HepG2 (cell line): ENCODE measurements around the gene GLB1L. TPM values are rescaled to one million over a fixed set of nuclear protein-coding genes. Genes with fewer than 3 reads are reported as not detected.

Experiments used
- ARNT2 ChIP-seq: sonication (generic); formaldehyde crosslinking; IDR thresholded peaks from 2 replicates; pipeline ENCODE4 v1.8.0; 2022; ENCODE audit warnings: mild to moderate bottlenecking, low read depth, missing genetic modification reagents, moderate library complexity
- CEBPG ChIP-seq: IDR thresholded peaks from 2 replicates; pipeline ENCODE4 v1.6.1; 2016
- HBP1 ChIP-seq: IDR thresholded peaks from 2 replicates; pipeline ENCODE4 v1.6.1; 2016; ENCODE audit warnings: low read depth, control low read depth
- HCFC1 ChIP-seq: fragments of 150-350 bp; IDR thresholded peaks from 2 replicates; pipeline ENCODE4 v1.6.1; 2014; ENCODE audit warnings: low read depth, low read length
- HMG20A ChIP-seq: IDR thresholded peaks from 2 replicates; pipeline ENCODE4 v1.6.1; 2016; ENCODE audit warnings: borderline replicate concordance
- HOXA3 ChIP-seq: sonication (generic); formaldehyde crosslinking; IDR thresholded peaks from 2 replicates; pipeline ENCODE4 v1.5.0; 2020; ENCODE audit warnings: missing genetic modification reagents
- LRRFIP1 ChIP-seq: sonication (generic); formaldehyde crosslinking; conservative IDR thresholded peaks from 2 replicates; pipeline ENCODE4 v1.4.0; 2020; ENCODE audit warnings: missing genetic modification reagents
- MATR3 ChIP-seq: sonication (generic); formaldehyde crosslinking; IDR thresholded peaks from 2 replicates; pipeline ENCODE4 v1.4.0; 2020; ENCODE audit warnings: missing genetic modification reagents
- RFXANK ChIP-seq: IDR thresholded peaks from 2 replicates; pipeline ENCODE4 v1.6.1; 2016
- SNRNP70 ChIP-seq: fragments of 200-400 bp; formaldehyde crosslinking; IDR thresholded peaks from 2 replicates; pipeline ENCODE4 v1.6.1; 2017; ENCODE audit warnings: mild to moderate bottlenecking, low read depth, low read length, moderate library complexity
- STAT5B ChIP-seq: sonication (generic); formaldehyde crosslinking; IDR thresholded peaks from 2 replicates; pipeline ENCODE4 v1.4.0; 2020; ENCODE audit warnings: missing genetic modification reagents
- TCF7 ChIP-seq: sonication (generic); IDR thresholded peaks from 2 replicates; pipeline ENCODE4 v1.6.1; 2016; ENCODE audit warnings: antibody characterized with exemption, low read depth
- TFDP1 ChIP-seq: IDR thresholded peaks from 2 replicates; pipeline ENCODE4 v1.6.1; 2016; ENCODE audit warnings: missing compliant biosample characterization, missing genetic modification reagents, borderline replicate concordance
- U2AF2 ChIP-seq: fragments of 200-400 bp; formaldehyde crosslinking; IDR thresholded peaks from 2 replicates; pipeline ENCODE4 v1.6.1; 2017; ENCODE audit warnings: low read depth, mild to moderate bottlenecking, low read length
- ZBED4 ChIP-seq: sonication (generic); formaldehyde crosslinking; IDR thresholded peaks from 2 replicates; pipeline ENCODE4 v1.4.0; 2020; ENCODE audit warnings: missing genetic modification reagents, borderline replicate concordance
- ZBTB8A ChIP-seq: sonication (generic); formaldehyde crosslinking; IDR thresholded peaks from 2 replicates; pipeline ENCODE4 v1.4.0; 2020; ENCODE audit warnings: mild to moderate bottlenecking, low read depth, missing genetic modification reagents, borderline replicate concordance
- ZKSCAN5 ChIP-seq: sonication (generic); formaldehyde crosslinking; IDR thresholded peaks from 2 replicates; pipeline ENCODE4 v1.5.1; 2020; ENCODE audit warnings: mild to moderate bottlenecking, missing genetic modification reagents
- ZNF570 ChIP-seq: sonication (generic); formaldehyde crosslinking; IDR thresholded peaks from 2 replicates; pipeline ENCODE4 v1.4.0; 2020; ENCODE audit warnings: mild to moderate bottlenecking, missing genetic modification reagents, borderline replicate concordance
- ZNF580 ChIP-seq: IDR thresholded peaks from 2 replicates; pipeline ENCODE4 v1.6.1; 2016; ENCODE audit warnings: low read depth, borderline replicate concordance
- ZNF7 ChIP-seq: IDR thresholded peaks from 2 replicates; pipeline ENCODE4 v1.6.1; 2016; ENCODE audit warnings: missing biosample characterization, missing genetic modification reagents
- ZNF703 ChIP-seq: sonication (generic); formaldehyde crosslinking; IDR thresholded peaks from 2 replicates; pipeline ENCODE4 v1.5.1; 2020; ENCODE audit warnings: missing genetic modification reagents, mild to moderate bottlenecking, moderate library complexity, borderline replicate concordance
- ZNF792 ChIP-seq: IDR thresholded peaks from 2 replicates; pipeline ENCODE4 v1.6.1; 2016
- polyA plus RNA-seq, 8 experiments: library from polyadenylated mRNA; depleted of rRNA in 3 of 8; stranded (reverse) in 7 of 8; unstranded in 1 of 8; fragments of >200 nt; fragmentation: Illumina TruSeq in 4 of 8; extraction: Trizol in 4 of 8; gene quantifications; 2 replicates each; pipeline versions ENCODE4 v1.2.1 to v1.2.3, GENCODE V29; 2011 to 2016; ENCODE audit warnings: low read depth in 4 of 8, missing spikeins in 1 of 8, mixed read lengths in 1 of 8; ENCODE audit not compliant: insufficient read depth in 1 of 8
- total RNA-seq, 5 experiments: library from RNA; depleted of rRNA; stranded (reverse); fragments of >200 nt; fragmentation: Illumina TruSeq; extraction: Trizol; gene quantifications; 2 replicates each; pipeline ENCODE4 v1.2.3, GENCODE V29; 2016; ENCODE audit warnings: low read depth in 1 of 5

The GLB1L gene
- total and polyA plus RNA-seq, 2 of the 13 experiments (the other 11 are each of a cell fraction or from before 2014, with no cell fraction given) = 6.8 to 7.3 TPM

- peak; percentile 93; the same call in 1 of the 2 replicates for TF ChIP-seq ZBED4 (CRISPR knock-in tag)
- 0 out of 2 replicates have a peak, but pooled peaks have one; percentile 25 for TF ChIP-seq STAT5B (CRISPR knock-in tag)
- no peak for TF ChIP-seq ZBTB8A
- no peak for TF ChIP-seq HBP1
- TF ChIP-seq ZNF792 (CRISPR knock-in tag) = peak; percentile 80
- TF ChIP-seq SNRNP70 = no peak
- TF ChIP-seq RFXANK = no peak
- no peak for TF ChIP-seq MATR3
- no peak for TF ChIP-seq U2AF2
- TF ChIP-seq ARNT2 (CRISPR knock-in tag) = peak; percentile 85
- no peak for TF ChIP-seq LRRFIP1
- TF ChIP-seq TFDP1 (CRISPR knock-in tag) = peak; percentile 87
- no peak for TF ChIP-seq ZKSCAN5 (CRISPR knock-in tag)
- TF ChIP-seq HCFC1 = peak; percentile 36; the same call in 1 of the 2 replicates
- no peak for TF ChIP-seq ZNF570
- 0 out of 2 replicates have a peak, but pooled peaks have one; percentile 11 for TF ChIP-seq ZNF7 (CRISPR knock-in tag)
- TF ChIP-seq TCF7 = 0 out of 2 replicates have a peak, but pooled peaks have one; percentile 7
- peak; percentile 90 for TF ChIP-seq HOXA3
- TF ChIP-seq ZNF580 (CRISPR knock-in tag) = 0 out of 2 replicates have a peak, but pooled peaks have one; percentile 64
- 0 out of 2 replicates have a peak, but pooled peaks have one; percentile 35 for TF ChIP-seq ZNF703 (CRISPR knock-in tag)
- no peak for TF ChIP-seq CEBPG (CRISPR knock-in tag)
- no peak for TF ChIP-seq HMG20A (CRISPR knock-in tag)
Measured at GRCh38 chr2:219279151-219279915, 34.1 kb upstream of the GLB1L start, which contains the start of gene DNAJB2 (continued).
